SK-N-SH (cell line): Measurements from ENCODE around the gene MEOX1.

Experiments used
- EP300 ChIP-seq, 2 experiments: IDR thresholded peaks; 2 replicates each; pipeline versions ENCODE4 v1.4.0 to v1.6.1; 2012; ENCODE audit warnings: borderline replicate concordance in 1 of 2, low read depth in 1 of 2, low read length in 1 of 2
- EZH2phosphoT487 ChIP-seq: fragments of 200-600 bp; sonication (generic); IDR thresholded peaks from 2 replicates; pipeline ENCODE4 v1.6.1; 2017; ENCODE audit warnings: low read depth, mixed run types, mild to moderate bottlenecking, antibody characterized with exemption, moderate library complexity, borderline replicate concordance
- FOXJ3 ChIP-seq: sonication (generic); formaldehyde crosslinking; IDR thresholded peaks from 2 replicates; pipeline ENCODE4 v1.5.1; 2020; ENCODE audit warnings: mild to moderate bottlenecking, missing genetic modification reagents
- POLR2AphosphoS5 ChIP-seq: IDR thresholded peaks from 2 replicates; pipeline ENCODE4 v1.6.1; 2012; ENCODE audit warnings: low read depth, low read length
- TAF1 ChIP-seq: IDR thresholded peaks from 2 replicates; pipeline ENCODE4 v1.6.1; 2012; ENCODE audit warnings: low read depth, mild to moderate bottlenecking, low read length, moderate library complexity, borderline replicate concordance
- YY1 ChIP-seq: IDR thresholded peaks from 2 replicates; pipeline ENCODE4 v1.4.0; 2012; ENCODE audit warnings: low read depth, mild to moderate bottlenecking
- TF ChIP-seq, protein P1 (sequence below): IDR thresholded peaks from 2 replicates; pipeline ENCODE4 v1.6.1; 2012; ENCODE audit warnings: mild to moderate bottlenecking, low read depth, low read length, moderate library complexity
- TF ChIP-seq, protein P2 (sequence below): fragments of 200-600 bp; sonication (generic); IDR thresholded peaks from 2 replicates; pipeline ENCODE4 v1.6.1; 2017; ENCODE audit warnings: antibody characterized with exemption, mild to moderate bottlenecking, moderate library complexity
- TF ChIP-seq, protein P3 (sequence below): fragments of 150-350 bp; IDR thresholded peaks from 2 replicates; pipeline ENCODE4 v1.6.1; 2017; ENCODE audit warnings: antibody characterized with exemption, low read length, low read depth, borderline replicate concordance
- TF ChIP-seq, protein P4 (sequence below): IDR thresholded peaks from 2 replicates; pipeline ENCODE4 v1.4.0; 2012; ENCODE audit warnings: low read depth

DNA sequence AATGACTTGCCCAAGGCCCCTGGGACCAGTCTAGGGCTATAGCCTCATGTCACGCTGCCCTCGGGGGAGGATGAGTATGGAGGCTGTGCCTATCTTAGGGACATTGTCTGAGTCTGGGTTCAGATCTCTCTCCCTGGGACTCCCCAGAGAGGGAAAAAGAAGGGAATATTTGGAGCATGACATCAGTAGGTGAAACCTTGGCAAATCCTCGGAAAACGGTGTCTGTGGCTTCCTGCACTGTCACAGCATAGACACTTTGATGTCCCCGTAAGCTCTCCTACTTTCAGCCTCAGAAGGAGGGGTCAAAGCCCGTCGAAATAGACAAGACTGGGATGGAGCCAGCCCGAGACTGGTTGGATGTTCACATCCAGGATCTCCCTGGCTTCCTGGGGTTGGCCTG lies 11.3 kb downstream of the MEOX1 start:
- TF ChIP-seq YY1 (no peak), EZH2phosphoT487 (no peak), TAF1 (no peak), EP300 (IDR thresholded peaks at IDR 0.05; ENCODE audit: borderline replicate concordance in 1 of 2, low read depth in 1 of 2, low read length in 1 of 2) (no peak), FOXJ3 (no peak), POLR2AphosphoS5 (no peak)
- TF ChIP-seq, protein P1, sequence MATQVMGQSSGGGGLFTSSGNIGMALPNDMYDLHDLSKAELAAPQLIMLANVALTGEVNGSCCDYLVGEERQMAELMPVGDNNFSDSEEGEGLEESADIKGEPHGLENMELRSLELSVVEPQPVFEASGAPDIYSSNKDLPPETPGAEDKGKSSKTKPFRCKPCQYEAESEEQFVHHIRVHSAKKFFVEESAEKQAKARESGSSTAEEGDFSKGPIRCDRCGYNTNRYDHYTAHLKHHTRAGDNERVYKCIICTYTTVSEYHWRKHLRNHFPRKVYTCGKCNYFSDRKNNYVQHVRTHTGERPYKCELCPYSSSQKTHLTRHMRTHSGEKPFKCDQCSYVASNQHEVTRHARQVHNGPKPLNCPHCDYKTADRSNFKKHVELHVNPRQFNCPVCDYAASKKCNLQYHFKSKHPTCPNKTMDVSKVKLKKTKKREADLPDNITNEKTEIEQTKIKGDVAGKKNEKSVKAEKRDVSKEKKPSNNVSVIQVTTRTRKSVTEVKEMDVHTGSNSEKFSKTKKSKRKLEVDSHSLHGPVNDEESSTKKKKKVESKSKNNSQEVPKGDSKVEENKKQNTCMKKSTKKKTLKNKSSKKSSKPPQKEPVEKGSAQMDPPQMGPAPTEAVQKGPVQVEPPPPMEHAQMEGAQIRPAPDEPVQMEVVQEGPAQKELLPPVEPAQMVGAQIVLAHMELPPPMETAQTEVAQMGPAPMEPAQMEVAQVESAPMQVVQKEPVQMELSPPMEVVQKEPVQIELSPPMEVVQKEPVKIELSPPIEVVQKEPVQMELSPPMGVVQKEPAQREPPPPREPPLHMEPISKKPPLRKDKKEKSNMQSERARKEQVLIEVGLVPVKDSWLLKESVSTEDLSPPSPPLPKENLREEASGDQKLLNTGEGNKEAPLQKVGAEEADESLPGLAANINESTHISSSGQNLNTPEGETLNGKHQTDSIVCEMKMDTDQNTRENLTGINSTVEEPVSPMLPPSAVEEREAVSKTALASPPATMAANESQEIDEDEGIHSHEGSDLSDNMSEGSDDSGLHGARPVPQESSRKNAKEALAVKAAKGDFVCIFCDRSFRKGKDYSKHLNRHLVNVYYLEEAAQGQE: no peak
- TF ChIP-seq, protein P2, sequence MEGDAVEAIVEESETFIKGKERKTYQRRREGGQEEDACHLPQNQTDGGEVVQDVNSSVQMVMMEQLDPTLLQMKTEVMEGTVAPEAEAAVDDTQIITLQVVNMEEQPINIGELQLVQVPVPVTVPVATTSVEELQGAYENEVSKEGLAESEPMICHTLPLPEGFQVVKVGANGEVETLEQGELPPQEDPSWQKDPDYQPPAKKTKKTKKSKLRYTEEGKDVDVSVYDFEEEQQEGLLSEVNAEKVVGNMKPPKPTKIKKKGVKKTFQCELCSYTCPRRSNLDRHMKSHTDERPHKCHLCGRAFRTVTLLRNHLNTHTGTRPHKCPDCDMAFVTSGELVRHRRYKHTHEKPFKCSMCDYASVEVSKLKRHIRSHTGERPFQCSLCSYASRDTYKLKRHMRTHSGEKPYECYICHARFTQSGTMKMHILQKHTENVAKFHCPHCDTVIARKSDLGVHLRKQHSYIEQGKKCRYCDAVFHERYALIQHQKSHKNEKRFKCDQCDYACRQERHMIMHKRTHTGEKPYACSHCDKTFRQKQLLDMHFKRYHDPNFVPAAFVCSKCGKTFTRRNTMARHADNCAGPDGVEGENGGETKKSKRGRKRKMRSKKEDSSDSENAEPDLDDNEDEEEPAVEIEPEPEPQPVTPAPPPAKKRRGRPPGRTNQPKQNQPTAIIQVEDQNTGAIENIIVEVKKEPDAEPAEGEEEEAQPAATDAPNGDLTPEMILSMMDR: no peak
- TF ChIP-seq, protein P3, sequence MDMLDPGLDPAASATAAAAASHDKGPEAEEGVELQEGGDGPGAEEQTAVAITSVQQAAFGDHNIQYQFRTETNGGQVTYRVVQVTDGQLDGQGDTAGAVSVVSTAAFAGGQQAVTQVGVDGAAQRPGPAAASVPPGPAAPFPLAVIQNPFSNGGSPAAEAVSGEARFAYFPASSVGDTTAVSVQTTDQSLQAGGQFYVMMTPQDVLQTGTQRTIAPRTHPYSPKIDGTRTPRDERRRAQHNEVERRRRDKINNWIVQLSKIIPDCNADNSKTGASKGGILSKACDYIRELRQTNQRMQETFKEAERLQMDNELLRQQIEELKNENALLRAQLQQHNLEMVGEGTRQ: no peak
- TF ChIP-seq, protein P4, sequence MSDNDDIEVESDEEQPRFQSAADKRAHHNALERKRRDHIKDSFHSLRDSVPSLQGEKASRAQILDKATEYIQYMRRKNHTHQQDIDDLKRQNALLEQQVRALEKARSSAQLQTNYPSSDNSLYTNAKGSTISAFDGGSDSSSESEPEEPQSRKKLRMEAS: no peak
